ENCODE results near the gene CREBRF. TPM values are rescaled to one million over a fixed set of nuclear protein-coding genes. Genes with fewer than 3 reads are reported as not detected.

The CREBRF gene
- total RNA-seq, 1 donor from 2014 or later, result 10.0 TPM

DNA sequence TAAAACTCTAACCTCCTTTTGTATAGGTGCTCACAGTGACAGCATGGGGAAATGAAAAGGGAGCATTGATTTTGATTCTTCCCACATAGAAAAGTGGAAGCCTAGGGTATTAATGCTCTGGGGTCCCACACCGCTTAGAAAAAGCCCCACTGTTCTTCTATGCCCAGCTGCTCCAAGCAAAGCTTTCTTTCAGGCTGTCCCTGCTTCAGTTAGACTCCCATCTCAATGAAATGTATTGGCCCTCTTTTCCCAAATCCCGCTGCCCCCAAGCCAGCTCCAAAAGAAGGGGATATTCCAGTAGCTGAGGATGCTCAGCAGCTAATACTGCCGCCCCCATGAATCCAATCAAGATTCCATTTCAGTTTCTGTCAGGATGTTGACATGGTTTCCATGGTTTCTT is 17.0 kb upstream of the CREBRF start:
- H3K4me3 Mint-ChIP-seq (ENCODE audit: unreplicated experiment), result no peak overlapping the region

DNA sequence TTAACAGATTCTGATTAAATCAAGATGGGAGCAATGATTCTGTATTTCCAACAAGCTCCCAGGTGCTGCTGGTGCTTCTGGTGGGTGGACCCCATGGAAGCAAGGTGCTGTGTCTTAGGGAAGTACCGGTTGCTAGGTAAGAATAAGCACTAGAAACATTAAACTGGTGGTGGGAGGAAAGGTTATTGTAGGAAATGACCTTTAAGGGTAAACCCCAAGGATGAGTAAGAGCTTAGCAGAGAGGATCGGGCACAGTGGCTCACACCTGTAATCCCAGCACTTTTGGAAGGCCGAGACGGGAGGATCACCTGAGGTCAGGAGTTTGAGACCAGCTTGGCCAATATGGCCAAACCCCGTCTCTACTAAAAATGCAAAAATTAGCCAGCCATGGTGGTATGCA is 16.2 kb upstream of the CREBRF start:
- TF ChIP-seq, protein P1, sequence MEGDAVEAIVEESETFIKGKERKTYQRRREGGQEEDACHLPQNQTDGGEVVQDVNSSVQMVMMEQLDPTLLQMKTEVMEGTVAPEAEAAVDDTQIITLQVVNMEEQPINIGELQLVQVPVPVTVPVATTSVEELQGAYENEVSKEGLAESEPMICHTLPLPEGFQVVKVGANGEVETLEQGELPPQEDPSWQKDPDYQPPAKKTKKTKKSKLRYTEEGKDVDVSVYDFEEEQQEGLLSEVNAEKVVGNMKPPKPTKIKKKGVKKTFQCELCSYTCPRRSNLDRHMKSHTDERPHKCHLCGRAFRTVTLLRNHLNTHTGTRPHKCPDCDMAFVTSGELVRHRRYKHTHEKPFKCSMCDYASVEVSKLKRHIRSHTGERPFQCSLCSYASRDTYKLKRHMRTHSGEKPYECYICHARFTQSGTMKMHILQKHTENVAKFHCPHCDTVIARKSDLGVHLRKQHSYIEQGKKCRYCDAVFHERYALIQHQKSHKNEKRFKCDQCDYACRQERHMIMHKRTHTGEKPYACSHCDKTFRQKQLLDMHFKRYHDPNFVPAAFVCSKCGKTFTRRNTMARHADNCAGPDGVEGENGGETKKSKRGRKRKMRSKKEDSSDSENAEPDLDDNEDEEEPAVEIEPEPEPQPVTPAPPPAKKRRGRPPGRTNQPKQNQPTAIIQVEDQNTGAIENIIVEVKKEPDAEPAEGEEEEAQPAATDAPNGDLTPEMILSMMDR (IDR thresholded peaks at IDR 0.05; ENCODE audit: insufficient read depth, low read depth, low read length), result no peak
- no peak for TF ChIP-seq EZH2 (IDR thresholded peaks at IDR 0.05; ENCODE audit: insufficient read depth, low read length)
- no peak for DNase-seq (ENCODE audit: low read depth)
- H3K27ac ChIP-seq (ENCODE audit: low read depth, low read length), result no peak overlapping the region
- no peaks in the 10 kb centered on the region for H3K27me3 ChIP-seq (ENCODE audit: insufficient read depth, low read length)
- H3K4me3 Mint-ChIP-seq (ENCODE audit: unreplicated experiment), result no peak overlapping the region
- H3K79me2 ChIP-seq (ENCODE audit: insufficient read depth, low read length), result no peaks in the 10 kb centered on the region
- H3K27ac Mint-ChIP-seq (ENCODE audit: unreplicated experiment), result no peak overlapping the region
- H3K4me1 Mint-ChIP-seq (ENCODE audit: low read depth, unreplicated experiment), result peaks cover 12% of the 10 kb centered on the region
- H3K4me3 ChIP-seq (ENCODE audit: insufficient read depth, low read depth, low read length), result no peak overlapping the region
- peaks cover 12% of the 10 kb centered on the region for H3K36me3 Mint-ChIP-seq (ENCODE audit: low read depth, unreplicated experiment)
- H3K9me3 Mint-ChIP-seq (ENCODE audit: unreplicated experiment), result no peaks in the 10 kb centered on the region
- FAIRE-seq, result no peak
- H3K9me3 ChIP-seq (ENCODE audit: insufficient read depth, low read depth, low read length), result no peaks in the 10 kb centered on the region
- no peak overlapping the region for H3K4me2 ChIP-seq (ENCODE audit: low read length)
- no peaks in the 10 kb centered on the region for H3K36me3 ChIP-seq (ENCODE audit: insufficient read depth, low read length)
- peaks cover 3% of the 10 kb centered on the region for H4K20me1 ChIP-seq (ENCODE audit: insufficient read depth, low read length)
- H3K27me3 Mint-ChIP-seq (ENCODE audit: low read depth, unreplicated experiment), result no peaks in the 10 kb centered on the region
- no peak overlapping the region for H2AFZ ChIP-seq (ENCODE audit: low read depth, low read length)
- peaks cover 6% of the 10 kb centered on the region for H3K4me1 ChIP-seq (ENCODE audit: insufficient read depth, low read length)
- H3K9ac ChIP-seq (ENCODE audit: low read length), result no peak overlapping the region

More for the DNA sequence above, 17.0 kb upstream of the CREBRF start:
- H3K27ac ChIP-seq (ENCODE audit: low read depth, low read length), result no peak overlapping the region
- no peaks in the 10 kb centered on the region for H3K27me3 ChIP-seq (ENCODE audit: insufficient read depth, low read length)
- no peak overlapping the region for H3K27ac Mint-ChIP-seq (ENCODE audit: unreplicated experiment)
- FAIRE-seq (no peak), DNase-seq (ENCODE audit: low read depth) (no peak)
- peaks cover 7% of the 10 kb centered on the region for H3K4me1 ChIP-seq (ENCODE audit: insufficient read depth, low read length)
- no peaks in the 10 kb centered on the region for H3K27me3 Mint-ChIP-seq (ENCODE audit: low read depth, unreplicated experiment)
- peaks cover 4% of the 10 kb centered on the region for H3K36me3 ChIP-seq (ENCODE audit: insufficient read depth, low read length)
- H2AFZ ChIP-seq (ENCODE audit: low read depth, low read length), result no peak overlapping the region
- no peak overlapping the region for H3K9ac ChIP-seq (ENCODE audit: low read length)
- H3K36me3 Mint-ChIP-seq (ENCODE audit: low read depth, unreplicated experiment), result peaks cover 16% of the 10 kb centered on the region
- no peaks in the 10 kb centered on the region for H3K9me3 ChIP-seq (ENCODE audit: insufficient read depth, low read depth, low read length)
- H3K9me3 Mint-ChIP-seq (ENCODE audit: unreplicated experiment), result no peaks in the 10 kb centered on the region
- H3K4me3 ChIP-seq (ENCODE audit: insufficient read depth, low read depth, low read length), result no peak overlapping the region
- peaks cover under 1% of the 10 kb centered on the region for H3K79me2 ChIP-seq (ENCODE audit: insufficient read depth, low read length)
- H4K20me1 ChIP-seq (ENCODE audit: insufficient read depth, low read length), result peaks cover 7% of the 10 kb centered on the region
- no peak for TF ChIP-seq EZH2 (IDR thresholded peaks at IDR 0.05; ENCODE audit: insufficient read depth, low read length)
- TF ChIP-seq, protein P1 (IDR thresholded peaks at IDR 0.05; ENCODE audit: insufficient read depth, low read depth, low read length), result no peak
- H3K4me2 ChIP-seq (ENCODE audit: low read length), result no peak overlapping the region
- H3K4me1 Mint-ChIP-seq (ENCODE audit: low read depth, unreplicated experiment), result peaks cover 17% of the 10 kb centered on the region

DNA sequence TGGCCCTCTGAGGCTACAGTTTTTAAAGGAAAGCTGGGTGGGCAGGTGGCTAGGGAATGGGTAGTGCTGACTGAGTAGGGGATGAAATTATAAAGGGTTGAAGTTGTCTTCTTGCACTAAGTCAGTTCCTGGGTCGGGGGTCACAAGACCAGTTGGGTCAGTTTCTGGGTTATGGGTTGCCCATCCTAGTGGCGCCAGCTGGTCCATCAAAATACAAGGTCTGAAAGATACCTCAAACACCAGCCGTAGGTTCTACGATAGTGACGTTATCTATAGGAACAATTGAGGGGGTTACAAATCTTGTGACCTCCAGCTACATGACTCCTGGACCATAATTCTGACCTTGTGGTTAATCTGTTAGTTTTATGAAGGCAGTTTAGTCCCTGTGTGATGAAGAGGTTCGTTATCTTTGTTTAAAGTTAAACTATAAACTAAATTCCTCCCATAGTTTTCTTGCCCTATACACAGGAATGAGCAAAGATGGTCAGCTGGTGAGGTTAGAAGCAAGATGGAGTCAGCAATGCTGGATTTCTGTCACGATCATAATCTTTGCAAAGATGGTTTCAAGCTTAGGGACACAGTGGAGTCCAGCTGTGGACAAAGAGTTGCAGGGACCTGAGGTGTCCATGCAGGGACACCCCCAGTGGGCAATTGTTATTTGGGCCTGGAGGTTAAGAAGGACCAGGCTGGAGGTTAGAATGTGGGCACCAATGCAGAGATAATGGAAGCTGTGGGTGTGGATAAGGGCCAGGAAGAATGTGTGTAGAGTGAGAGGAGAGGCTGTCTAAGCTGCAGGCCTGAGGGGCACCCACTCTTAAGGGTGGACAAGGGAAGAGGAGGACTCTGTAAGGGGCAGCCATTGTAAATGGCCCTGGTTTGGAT is 14.0 kb upstream of the CREBRF start:
- FAIRE-seq, result no peak

More for the DNA sequence above, 14.0 kb upstream of the CREBRF start:
- Histone ChIP-seq H3K36me3 (ENCODE audit: insufficient read depth, low read length) (no peaks in the 10 kb centered on the region), H3K4me2 (ENCODE audit: low read length) (no peak overlapping the region), H2AFZ (ENCODE audit: low read depth, low read length) (no peak overlapping the region), H4K20me1 (ENCODE audit: insufficient read depth, low read length) (no peaks in the 10 kb centered on the region), H3K9me3 (ENCODE audit: insufficient read depth, low read depth, low read length) (no peaks in the 10 kb centered on the region), H3K27ac (ENCODE audit: low read depth, low read length) (no peak overlapping the region), H3K9ac (ENCODE audit: low read length) (no peak overlapping the region), H3K27me3 (ENCODE audit: insufficient read depth, low read length) (no peaks in the 10 kb centered on the region), H3K4me3 (ENCODE audit: insufficient read depth, low read depth, low read length) (no peak overlapping the region), H3K79me2 (ENCODE audit: insufficient read depth, low read length) (no peaks in the 10 kb centered on the region), H3K4me1 (ENCODE audit: insufficient read depth, low read length) (no peaks in the 10 kb centered on the region)
- no peak overlapping the region for H3K4me3 Mint-ChIP-seq (ENCODE audit: unreplicated experiment)
- DNase-seq (ENCODE audit: low read depth), result no peak
- no peaks in the 10 kb centered on the region for H3K27me3 Mint-ChIP-seq (ENCODE audit: low read depth, unreplicated experiment)
- no peaks in the 10 kb centered on the region for H3K9me3 Mint-ChIP-seq (ENCODE audit: unreplicated experiment)
- TF ChIP-seq, protein P1 (IDR thresholded peaks at IDR 0.05; ENCODE audit: insufficient read depth, low read depth, low read length), result no peak
- TF ChIP-seq EZH2 (IDR thresholded peaks at IDR 0.05; ENCODE audit: insufficient read depth, low read length), result no peak
- H3K27ac Mint-ChIP-seq (ENCODE audit: unreplicated experiment), result no peak overlapping the region
- H3K4me1 Mint-ChIP-seq (ENCODE audit: low read depth, unreplicated experiment), result no peaks in the 10 kb centered on the region
- H3K36me3 Mint-ChIP-seq (ENCODE audit: low read depth, unreplicated experiment), result peaks cover 9% of the 10 kb centered on the region
